BE2C (cell line): ENCODE results near the gene GNG7.
"Not testable (repeated sequence)": the region's sequence is repeated elsewhere in the genome, so short reads cannot be mapped to it uniquely, and the experiment has no call there.

Experiments
- DNase-seq: peaks from one replicate; pipeline ENCODE4 v3.0.0-alpha.2; 2020
- H3K27me3 ChIP-seq: fragments of 250-450 bp; sonication (Bioruptor Pico); 2 replicates; pipeline ENCODE4 v1.5.1; 2020; ENCODE audit warnings: mild to moderate bottlenecking
- H3K36me3 ChIP-seq: fragments of 250-450 bp; sonication (Bioruptor Pico); 2 replicates; pipeline ENCODE4 v1.5.1; 2020; ENCODE audit warnings: mild to moderate bottlenecking
- H3K4me1 ChIP-seq: fragments of 250-450 bp; sonication (Bioruptor Pico); 2 replicates; pipeline ENCODE4 v1.5.1; 2020
- H3K4me3 ChIP-seq: 2 replicates; pipeline ENCODE4 v1.5.1; 2011; ENCODE audit warnings: low read depth, low read length
- H3K9me3 ChIP-seq: fragments of 250-450 bp; sonication (Bioruptor Pico); 2 replicates; pipeline ENCODE4 v1.5.1; 2020
- CTCF ChIP-seq: IDR thresholded peaks from 2 replicates; pipeline ENCODE4 v1.5.1; 2012; ENCODE audit warnings: mild to moderate bottlenecking, low read depth, low read length

Gene GNG7

DNA sequence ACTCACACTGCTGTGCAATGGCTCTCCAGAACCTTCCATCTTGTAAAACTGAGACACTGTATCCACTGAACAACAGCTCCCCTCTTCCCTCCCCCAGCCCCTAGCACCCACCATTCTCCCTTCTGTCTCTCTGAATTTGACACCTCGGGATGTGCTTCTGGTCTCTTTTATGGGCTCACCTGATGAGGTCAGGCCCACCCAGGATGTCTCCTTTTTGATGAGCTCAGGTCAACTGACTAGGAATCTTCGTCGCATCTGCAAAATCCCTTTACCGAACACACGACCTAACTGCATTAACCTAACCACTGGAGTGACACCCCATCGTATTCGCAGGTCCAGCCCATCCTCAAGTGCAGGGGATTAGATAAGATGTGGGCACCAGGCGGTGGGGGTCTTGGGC, 73.9 kb downstream of the GNG7 start:
- no peak overlapping the region for H3K4me3 ChIP-seq
- no peaks in the 10 kb centered on the region for H3K36me3 ChIP-seq
- no peak for DNase-seq
- no peak for TF ChIP-seq CTCF
- H3K27me3 ChIP-seq: no peaks in the 10 kb centered on the region; the same call in 1 of the 2 replicates
- H3K4me1 ChIP-seq: no peaks in the 10 kb centered on the region; the same call in 1 of the 2 replicates
- H3K9me3 ChIP-seq: no peaks in the 10 kb centered on the region; the same call in 1 of the 2 replicates

DNA sequence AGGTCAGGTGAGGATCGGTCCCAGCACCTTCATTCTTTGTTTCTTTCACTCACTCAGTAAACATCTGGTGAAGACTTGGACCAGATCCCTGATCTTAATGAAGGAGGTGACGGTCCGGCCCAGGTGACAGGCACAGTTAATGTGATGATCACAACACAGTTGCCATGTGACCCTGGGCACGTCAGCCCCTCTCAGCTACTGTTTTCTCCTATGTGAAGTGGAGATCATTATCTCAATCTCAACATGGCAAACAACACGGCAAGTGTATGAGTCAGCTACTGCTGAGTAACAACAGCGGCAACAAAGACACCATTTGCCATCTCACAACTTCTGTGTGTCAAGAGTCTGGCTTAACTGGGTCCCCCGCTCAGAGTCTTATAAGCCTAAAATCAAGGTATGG, 74.6 kb downstream of the GNG7 start:
- Histone ChIP-seq H3K36me3 (no peaks in the 10 kb centered on the region), H3K9me3 (peaks cover 6% of the 10 kb centered on the region), H3K4me1 (no peaks in the 10 kb centered on the region), H3K27me3 (no peaks in the 10 kb centered on the region; the same call in 1 of the 2 replicates), H3K4me3 (no peak overlapping the region)
- TF ChIP-seq CTCF: no peak
- no peak for DNase-seq

GRCh38 chr19:2627319-2627829, 75.1 kb downstream of the GNG7 start:
- H3K27me3 ChIP-seq: no peaks in the 10 kb centered on the region; the same call in 1 of the 2 replicates
- no peak overlapping the region for H3K4me3 ChIP-seq
- no peak for TF ChIP-seq CTCF
- peaks cover 6% of the 10 kb centered on the region for H3K9me3 ChIP-seq
- H3K36me3 ChIP-seq: no peaks in the 10 kb centered on the region
- no peaks in the 10 kb centered on the region for H3K4me1 ChIP-seq
- no peak for DNase-seq

DNA sequence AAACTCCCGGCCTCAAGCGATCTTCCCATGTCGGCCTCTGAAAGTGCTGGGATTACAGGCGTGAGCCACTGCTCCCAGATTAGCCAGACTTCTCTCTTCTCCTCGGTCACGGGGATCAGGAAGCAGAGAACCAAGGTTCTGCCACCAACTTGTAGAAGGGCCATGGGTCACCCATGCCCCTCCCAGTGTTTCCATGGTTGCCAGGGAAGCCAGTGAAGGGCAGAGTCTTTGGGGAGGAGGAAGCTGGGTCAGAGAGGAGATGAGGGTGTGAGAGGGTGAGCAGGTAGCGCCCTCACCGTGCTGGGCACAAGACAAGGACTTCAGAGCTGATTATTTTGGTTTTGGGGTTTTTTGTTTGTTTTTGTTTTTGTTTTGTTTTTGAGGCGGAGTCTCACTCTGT, 77.1 kb downstream of the GNG7 start:
- TF ChIP-seq CTCF: no peak
- no peaks in the 10 kb centered on the region for H3K36me3 ChIP-seq
- H3K4me1 ChIP-seq: no peaks in the 10 kb centered on the region
- peaks cover 5% of the 10 kb centered on the region; the same call in 1 of the 2 replicates for H3K27me3 ChIP-seq
- no peak for DNase-seq
- no peak overlapping the region for H3K4me3 ChIP-seq
- peaks cover 6% of the 10 kb centered on the region for H3K9me3 ChIP-seq

DNA sequence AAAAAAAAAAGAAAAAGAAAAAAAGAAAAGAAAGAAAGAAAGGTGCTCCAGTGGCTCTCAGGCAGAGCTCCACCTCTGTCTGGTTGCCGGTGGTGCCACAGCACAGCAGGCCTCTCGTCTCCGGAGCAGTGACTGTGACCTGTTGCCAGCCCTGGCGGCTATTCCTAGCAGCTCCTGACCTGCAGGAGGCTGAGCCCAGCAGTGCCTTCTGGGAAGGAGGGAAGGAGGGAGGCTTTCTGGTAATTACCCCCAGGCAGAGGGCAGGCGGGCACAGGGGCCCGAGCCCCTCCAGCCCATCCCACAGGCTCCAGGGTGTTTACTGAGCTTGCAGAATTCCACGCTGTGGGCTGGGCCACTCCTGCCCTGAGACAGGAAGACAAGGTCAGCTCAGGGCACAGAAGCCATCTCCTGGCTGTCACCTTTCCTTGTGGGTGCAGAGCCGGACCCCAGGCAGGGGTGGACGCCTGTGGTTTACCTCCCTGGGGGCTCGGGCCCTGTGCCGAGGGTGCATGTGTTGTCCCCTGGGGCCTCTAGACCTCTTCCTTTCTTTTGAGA, 77.9 kb downstream of the GNG7 start:
- Histone ChIP-seq H3K36me3 (no peaks in the 10 kb centered on the region), H3K9me3 (peaks cover 6% of the 10 kb centered on the region), H3K4me1 (no peaks in the 10 kb centered on the region), H3K4me3 (no peak overlapping the region), H3K27me3 (peaks cover 5% of the 10 kb centered on the region; the same call in 1 of the 2 replicates)
- peak; percentile 66 for DNase-seq
- TF ChIP-seq CTCF: peak; percentile 19; the same call in 1 of the 2 replicates

GRCh38 chr19:2623798-2624197, 78.7 kb downstream of the GNG7 start:
- DNase-seq: no peak
- peaks cover 5% of the 10 kb centered on the region; the same call in 1 of the 2 replicates for H3K27me3 ChIP-seq
- H3K4me1 ChIP-seq: no peaks in the 10 kb centered on the region

DNA sequence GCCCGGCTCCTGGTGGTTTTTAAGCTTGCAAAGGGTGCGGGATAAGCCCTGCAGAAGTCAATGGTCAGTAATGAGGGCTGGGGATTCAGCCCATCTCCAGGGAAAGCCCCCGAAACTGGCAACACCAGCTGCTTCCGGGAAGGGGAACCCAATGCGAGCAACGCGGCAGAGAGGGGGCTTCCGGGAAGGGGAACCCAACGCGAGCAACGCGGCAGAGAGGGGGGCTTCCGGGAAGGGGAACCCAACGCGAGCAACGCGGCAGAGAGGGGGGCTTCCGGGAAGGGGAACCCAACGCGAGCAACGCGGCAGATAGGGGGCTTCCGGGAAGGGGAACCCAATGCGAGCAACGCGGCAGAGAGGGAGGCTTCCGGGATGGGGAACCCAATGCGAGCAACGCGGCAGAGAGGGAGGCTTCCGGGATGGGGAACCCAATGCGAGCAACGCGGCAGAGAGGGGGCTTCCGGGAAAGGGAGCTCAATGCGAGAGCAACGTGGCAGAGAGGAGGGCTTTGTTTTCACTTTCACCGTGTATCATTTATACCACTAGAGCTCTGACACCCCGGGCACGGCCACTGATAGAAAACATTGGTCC, 80.0 kb downstream of the GNG7 start:
- peak; percentile 63 for DNase-seq
- H3K27me3 ChIP-seq, H3K9me3 ChIP-seq, H3K36me3 ChIP-seq, H3K4me1 ChIP-seq: not testable (repeated sequence)
- H3K4me3 ChIP-seq: peak overlapping the region; percentile 38

More at GRCh38 chr19:2623798-2624197, 78.7 kb downstream of the GNG7 start:
- Histone ChIP-seq H3K36me3 (no peaks in the 10 kb centered on the region), H3K9me3 (peaks cover 6% of the 10 kb centered on the region), H3K4me3 (no peak overlapping the region)
- no peak for TF ChIP-seq CTCF
